Coronary artery (tissue), 2 donors: ENCODE data around the gene TOM1L2.

ENCODE experiments used
- DNase-seq: peaks from one replicate; pipeline ENCODE4 v3.0.0-alpha.2; 2017; ENCODE audit warnings: low spot score
- H3K27ac ChIP-seq, 2 donors: fragments of 200-600 bp; sonication (generic); one replicate each; pipeline ENCODE4 v1.5.1; 2016 to 2019
- H3K4me3 ChIP-seq: fragments of 200-600 bp; sonication (generic); 2 replicates; pipeline ENCODE4 v1.5.1; 2016; ENCODE audit warnings: mild to moderate bottlenecking, moderate library complexity
- CTCF ChIP-seq: fragments of 200-600 bp; sonication (generic); IDR thresholded peaks from one replicate; pipeline ENCODE4 v1.5.1; 2019; ENCODE audit warnings: antibody characterized with exemption

TOM1L2 gene

DNA sequence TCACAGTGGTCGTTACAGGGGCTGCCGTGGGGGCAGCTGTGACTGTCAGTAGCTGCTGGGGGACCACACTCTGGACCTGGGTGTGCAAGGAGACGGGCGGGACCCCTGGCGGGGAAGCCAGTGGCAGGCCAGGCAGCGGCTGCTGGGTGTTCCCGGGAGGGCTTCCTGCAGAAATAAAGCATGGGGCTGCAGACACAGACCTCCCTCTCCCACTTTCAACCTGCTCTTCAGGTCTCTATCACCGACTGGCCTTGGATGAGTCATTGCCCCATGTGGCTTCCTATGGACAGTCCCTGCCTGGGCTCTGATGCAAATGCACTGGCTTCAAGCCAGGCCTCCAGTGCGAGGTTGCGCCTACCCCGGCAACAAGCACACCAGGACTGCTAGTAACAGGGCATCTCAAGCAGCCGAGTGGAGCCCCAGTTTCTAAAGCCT lies 152.6 kb downstream of the TOM1L2 start:
- TF ChIP-seq CTCF, result no peak
- Histone ChIP-seq H3K4me3 (no peak overlapping the region), H3K27ac (no peak overlapping the region)
- no peak for DNase-seq

- no peak for TF ChIP-seq CTCF
- Histone ChIP-seq H3K4me3 (no peak overlapping the region), H3K27ac (no peak overlapping the region)
Observed at GRCh38 chr17:17819111-17819510, 153.1 kb downstream of the TOM1L2 start.

DNA sequence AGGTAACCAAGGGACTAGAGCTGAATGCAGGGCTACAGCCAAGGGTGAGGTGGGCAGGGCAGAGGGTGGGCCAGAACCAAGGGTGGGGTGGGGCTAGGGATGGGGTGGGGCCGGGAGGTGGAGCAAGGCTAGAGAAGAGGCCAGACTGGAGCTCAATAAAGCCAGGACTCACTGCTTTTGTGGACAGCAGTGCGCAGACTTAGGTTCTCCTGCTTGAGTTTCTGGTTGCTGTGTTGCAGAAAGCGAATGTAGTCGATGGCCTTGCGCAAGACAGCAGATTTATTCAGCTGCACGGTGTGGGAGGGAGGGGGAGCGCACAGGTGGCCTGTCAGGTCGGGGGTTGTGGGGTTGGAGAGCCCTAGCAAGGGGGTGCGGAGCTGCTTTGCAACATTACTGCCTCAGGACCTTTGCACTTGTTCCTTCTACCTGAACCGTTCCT lies 154.1 kb downstream of the TOM1L2 start:
- Histone ChIP-seq H3K4me3 (no peak overlapping the region), H3K27ac (no peak overlapping the region)
- DNase-seq, result no peak
- no peak for TF ChIP-seq CTCF

More at GRCh38 chr17:17819111-17819510, 153.1 kb downstream of the TOM1L2 start:
- no peak for DNase-seq

DNA sequence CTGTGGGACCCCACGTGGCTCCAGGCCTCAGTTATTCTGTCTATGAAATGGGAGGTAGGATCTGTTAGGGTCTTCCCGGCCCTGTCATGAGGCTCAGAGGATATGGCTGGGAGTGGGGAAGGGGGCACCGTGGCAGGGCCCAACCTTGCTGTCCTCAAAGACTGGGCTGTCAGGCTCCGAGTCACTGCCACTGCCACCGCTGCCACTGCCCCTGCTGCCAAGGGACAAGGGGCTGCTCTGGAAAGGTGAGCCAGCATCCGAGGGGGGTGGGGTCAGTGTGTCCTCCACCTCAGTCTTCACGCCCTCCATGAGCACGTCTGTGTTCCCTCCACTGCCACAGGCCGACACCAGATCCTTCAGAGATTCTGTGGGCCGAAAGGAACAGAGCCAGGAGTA lies 154.7 kb downstream of the TOM1L2 start:
- Histone ChIP-seq H3K4me3 (no peak overlapping the region), H3K27ac (no peak overlapping the region)
- TF ChIP-seq CTCF, result no peak
- no peak for DNase-seq

- no peak overlapping the region for H3K4me3 ChIP-seq
- TF ChIP-seq CTCF, result no peak
- DNase-seq, result no peak
- no peak overlapping the region for H3K27ac ChIP-seq
Observed at GRCh38 chr17:17816831-17817551, 155.2 kb downstream of the TOM1L2 start.

- H3K4me3 ChIP-seq, result no peak overlapping the region
- TF ChIP-seq CTCF, result no peak
- DNase-seq, result no peak
- no peak overlapping the region for H3K27ac ChIP-seq
Observed at GRCh38 chr17:17816240-17816814, 155.9 kb downstream of the TOM1L2 start.
